Colonic mucosa (tissue), 4 donors: Measurements from ENCODE around the gene SAFB2. TPM values are rescaled to one million over a fixed set of nuclear protein-coding genes. Genes with fewer than 3 reads are reported as not detected.
"Not testable (repeated sequence)": the region's sequence is repeated elsewhere in the genome, so short reads cannot be mapped to it uniquely, and the experiment has no call there.

Experiments used
- DNase-seq: peaks from one replicate; pipeline ENCODE4 v3.0.0-alpha.2; 2020
- H3K27ac ChIP-seq: fragments of 200-600 bp; one replicate; pipeline ENCODE4 v1.8.0; 2021
- H3K27me3 ChIP-seq: fragments of 200-600 bp; one replicate; pipeline ENCODE4 v1.8.0; 2021
- H3K36me3 ChIP-seq: fragments of 200-600 bp; one replicate; pipeline ENCODE4 v1.8.0; 2021
- H3K4me1 ChIP-seq: fragments of 200-600 bp; one replicate; pipeline ENCODE4 v1.8.0; 2021; ENCODE audit warnings: mild to moderate bottlenecking
- H3K4me3 ChIP-seq: fragments of 200-600 bp; one replicate; pipeline ENCODE4 v1.8.0; 2021
- H3K9ac ChIP-seq, 2 donors: one replicate each; pipeline ENCODE4 v1.7.0; 2013; ENCODE audit warnings: control low read depth in 2 of 2, low read depth in 2 of 2, low read length in 2 of 2
- H3K9me3 ChIP-seq: fragments of 200-600 bp; one replicate; pipeline ENCODE4 v1.8.0; 2021
- CTCF ChIP-seq: fragments of 200-600 bp; IDR thresholded peaks from one replicate; pipeline ENCODE4 v1.8.0; 2022; ENCODE audit warnings: antibody characterized with exemption, mild to moderate bottlenecking
- intact Hi-C: fragments of 100-400 bp; cut with DNase I; formaldehyde crosslinking; loops from one replicate; pipeline ENCODE4 v1.14.1; 2022
- total RNA-seq, 2 donors: library from RNA; stranded (reverse); fragmentation: NEBNext Ultra II Directional in 1 of 2; extraction: Animal tissue kit (Norgen Biotek cat#: 25700) in 1 of 2; gene quantifications; one replicate each; pipeline ENCODE4 v1.2.1, GENCODE V29; 2021
- donor health status: healthy.
- donor health status: DM: no; HTN: no; CAD: no.
- donor health status: DM: no; HTN: no; CAD: no.

Gene SAFB2
- total RNA-seq, 2 donors from 2014 or later: 46.1 to 108 TPM

- Histone ChIP-seq H3K4me1 (peaks cover 3% of the 10 kb centered on the region), H3K27ac (no peak overlapping the region), H3K27me3 (no peaks in the 10 kb centered on the region), H3K4me3 (no peak overlapping the region), H3K36me3 (peaks cover 44% of the 10 kb centered on the region), H3K9me3 (no peaks in the 10 kb centered on the region), H3K9ac (no peak overlapping the region)
- no peak for DNase-seq
- no peak for TF ChIP-seq CTCF
- intact Hi-C loops: no loop called here
These were observed 6.7 kb downstream of the SAFB2 start for GRCh38 chr19:5615756-5616327.

- no peak for DNase-seq
- H3K27ac ChIP-seq: no peak overlapping the region
- no peak overlapping the region for H3K9ac ChIP-seq
- no peaks in the 10 kb centered on the region for H3K27me3 ChIP-seq
- no peak for TF ChIP-seq CTCF
- intact Hi-C loops: no loop called here
- H3K4me3 ChIP-seq: no peak overlapping the region
- peaks cover 53% of the 10 kb centered on the region for H3K36me3 ChIP-seq
- no peaks in the 10 kb centered on the region for H3K4me1 ChIP-seq
- no peaks in the 10 kb centered on the region for H3K9me3 ChIP-seq
These were observed 9.4 kb downstream of the SAFB2 start for GRCh38 chr19:5612891-5613865.

GRCh38 chr19:5609881-5610448, 12.6 kb downstream of the SAFB2 start:
- DNase-seq: no peak
- intact Hi-C loops: no loop called here
- Histone ChIP-seq H3K9me3 (no peaks in the 10 kb centered on the region), H3K27ac (no peak overlapping the region), H3K36me3 (peaks cover 42% of the 10 kb centered on the region), H3K27me3 (no peaks in the 10 kb centered on the region), H3K9ac (no peak overlapping the region), H3K4me1 (no peaks in the 10 kb centered on the region), H3K4me3 (no peak overlapping the region)
- TF ChIP-seq CTCF: no peak

GRCh38 chr19:5608766-5609165, 13.8 kb downstream of the SAFB2 start:
- intact Hi-C loops, H3K4me3 ChIP-seq, H3K9me3 ChIP-seq, DNase-seq, H3K27me3 ChIP-seq, H3K9ac ChIP-seq, H3K4me1 ChIP-seq, H3K27ac ChIP-seq: not testable (repeated sequence)
- H3K36me3 ChIP-seq: peaks cover 30% of the 10 kb centered on the region

- Histone ChIP-seq H3K4me3 (no peak overlapping the region), H3K9me3 (no peaks in the 10 kb centered on the region), H3K27me3 (no peaks in the 10 kb centered on the region), H3K27ac (no peak overlapping the region), H3K9ac (no peak overlapping the region), H3K4me1 (no peaks in the 10 kb centered on the region), H3K36me3 (peaks cover 25% of the 10 kb centered on the region)
- no peak for TF ChIP-seq CTCF
- no peak for DNase-seq
- intact Hi-C loops: no loop called here
These were observed 14.3 kb downstream of the SAFB2 start for GRCh38 chr19:5608291-5608690.
